Skin of body (tissue), 3 donors: ENCODE measurements around the gene INHBC. TPM values are rescaled to one million over a fixed set of nuclear protein-coding genes. Genes with fewer than 3 reads are reported as not detected.
"Not testable (repeated sequence)": the region's sequence is repeated elsewhere in the genome, so short reads cannot be mapped to it uniquely, and the experiment has no call there.

Source experiments
- DNase-seq: peaks from one replicate; lab custom pipeline; 2025; lab: John Stamatoyannopoulos, UW
- small RNA-seq: library from RNA; depleted of rRNA; stranded (forward); fragments of <200 nt; gene quantifications from one replicate; pipeline ENCODE3, GENCODE V24; 2014; ENCODE audit warnings: low replicate concordance
- total RNA-seq: library from RNA; depleted of rRNA; stranded (reverse); fragments of >200 nt; gene quantifications from one replicate; pipeline ENCODE4 v1.2.3, GENCODE V29; 2014

Gene INHBC
- total RNA-seq, 1 donor from 2014 or later, result not detected

DNA sequence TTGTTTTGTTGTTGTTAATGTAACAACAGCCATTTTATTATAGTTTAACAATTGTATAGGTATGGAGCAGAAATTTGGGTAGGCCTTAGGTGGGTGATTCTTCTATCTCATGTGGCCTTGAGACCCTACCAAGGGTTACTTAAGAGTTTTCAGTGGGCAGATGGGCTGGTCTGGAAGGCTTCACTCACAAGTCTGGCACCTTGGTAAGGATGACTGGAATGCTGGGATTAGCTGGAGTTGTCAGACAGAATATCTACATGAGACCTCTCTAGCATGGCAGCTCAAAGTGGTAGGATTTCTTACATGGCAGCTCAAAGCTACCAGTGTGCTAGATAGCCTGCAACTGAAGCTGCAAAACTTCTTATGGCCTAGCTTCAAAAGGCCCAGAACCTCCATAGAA is 51.1 kb downstream of the INHBC start:
- DNase-seq, result no peak

DNA sequence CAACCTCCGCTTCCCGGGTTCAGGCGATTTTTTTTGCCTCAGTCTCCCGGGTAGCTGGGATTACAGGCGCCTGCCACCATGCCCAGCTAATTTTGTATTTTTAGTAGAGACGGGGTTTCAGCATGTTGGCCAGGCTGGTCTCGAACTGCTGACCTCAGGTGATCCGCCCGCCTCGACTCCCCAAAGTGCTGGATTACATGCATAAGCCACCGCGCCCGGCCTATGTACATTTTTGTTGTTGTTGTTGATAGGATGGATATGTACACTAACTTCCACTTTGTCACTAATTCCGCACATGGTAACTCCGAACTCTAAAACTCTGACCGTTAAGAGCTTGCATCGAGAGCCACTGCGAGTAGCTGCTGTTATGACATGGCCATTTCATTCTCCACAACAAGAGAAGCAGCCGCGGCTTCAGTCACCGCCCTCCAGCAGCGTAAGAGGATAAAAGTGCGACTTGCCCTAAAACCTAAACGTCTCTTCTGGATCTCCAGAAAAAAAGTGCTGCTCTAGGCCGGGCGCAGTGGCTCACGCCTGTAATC is 52.5 kb downstream of the INHBC start:
- no peak for DNase-seq

- DNase-seq, result peak; percentile 96
Measured at GRCh38 chr12:57487597-57488401, 53.2 kb downstream of the INHBC start, which contains the start of gene MARS1. TSS of gene MARS1 (plus strand) at chr12:57488068. CDS start at chr12:57488091, 23 bp downstream.

GRCh38 chr12:57488402-57489156 is 54.0 kb downstream of the INHBC start:
- DNase-seq, result no peak

DNA sequence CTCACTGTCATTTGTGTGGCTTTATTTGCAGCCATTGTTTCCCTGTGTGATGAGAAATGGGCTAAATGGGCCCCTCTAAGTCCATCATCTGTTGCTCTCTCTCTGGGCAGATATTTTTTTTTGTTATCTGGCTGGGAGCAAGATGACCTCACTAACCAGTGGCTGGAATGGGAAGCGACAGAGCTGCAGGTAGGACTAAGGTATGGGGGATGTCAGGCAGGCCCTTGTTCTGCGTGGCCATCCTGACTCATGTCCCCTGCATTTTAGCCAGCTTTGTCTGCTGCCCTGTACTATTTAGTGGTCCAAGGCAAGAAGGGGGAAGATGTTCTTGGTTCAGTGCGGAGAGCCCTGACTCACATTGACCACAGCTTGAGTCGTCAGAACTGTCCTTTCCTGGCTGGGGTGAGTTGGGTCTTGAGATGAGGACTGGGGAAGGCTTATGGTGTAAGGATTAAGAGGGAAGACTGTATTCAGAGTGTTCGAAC is 54.6 kb downstream of the INHBC start:
- no peak for DNase-seq

DNA sequence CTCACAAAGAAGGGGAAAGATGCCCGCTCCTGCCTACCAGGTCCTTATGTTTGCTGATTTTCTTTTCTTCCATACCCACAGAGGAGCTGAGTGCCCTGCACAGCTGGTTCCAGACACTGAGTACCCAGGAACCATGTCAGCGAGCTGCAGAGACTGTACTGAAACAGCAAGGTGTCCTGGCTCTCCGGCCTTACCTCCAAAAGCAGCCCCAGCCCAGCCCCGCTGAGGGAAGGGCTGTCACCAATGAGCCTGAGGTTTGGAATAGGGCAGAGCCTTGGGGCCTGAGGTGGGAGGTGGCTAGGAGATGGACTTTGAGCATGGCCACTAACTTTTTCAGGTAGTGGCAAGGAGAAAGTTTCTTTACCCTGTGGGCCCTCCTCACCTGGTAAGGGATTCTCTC is 55.5 kb downstream of the INHBC start:
- DNase-seq, result no peak

GRCh38 chr12:57491393-57492280 is 57.1 kb downstream of the INHBC start:
- DNase-seq, result no peak

DNA sequence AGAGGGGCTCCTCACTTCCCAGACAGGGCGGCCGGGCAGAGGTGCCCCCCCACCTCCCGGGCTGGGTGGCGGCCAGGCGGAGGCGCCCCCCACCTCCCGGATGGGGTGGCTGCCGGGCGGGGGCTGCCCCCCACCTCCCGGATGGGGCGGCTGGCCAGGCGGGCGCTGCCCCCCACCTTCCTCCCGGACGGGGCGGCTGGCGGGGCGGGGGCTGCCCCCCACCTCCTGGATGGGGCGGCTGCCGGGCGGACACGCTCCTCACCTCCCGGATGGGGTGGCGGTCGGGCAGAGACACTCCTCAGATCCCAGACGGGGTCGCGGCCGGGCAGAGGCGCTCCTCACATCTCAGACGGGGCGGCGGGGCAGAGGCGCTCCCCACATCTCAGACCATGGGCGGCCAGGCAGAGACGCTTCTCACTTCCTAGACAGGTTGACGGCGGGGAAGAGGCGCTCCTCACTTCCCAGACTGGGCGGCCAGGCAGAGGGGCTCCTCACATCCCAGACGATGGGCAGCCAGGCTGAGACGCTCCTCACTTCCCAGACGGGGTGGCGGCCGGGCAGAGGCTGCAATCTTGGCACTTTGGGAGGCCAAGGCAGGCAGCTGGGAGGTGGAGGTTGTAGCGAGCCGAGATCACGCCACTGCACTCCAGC is 60.6 kb downstream of the INHBC start:
- DNase-seq, result not testable (repeated sequence)

GRCh38 chr12:57496822-57497221 is 62.2 kb downstream of the INHBC start:
- DNase-seq, result no peak

- DNase-seq, result no peak
Measured at GRCh38 chr12:57497223-57498131, 62.9 kb downstream of the INHBC start.

DNA sequence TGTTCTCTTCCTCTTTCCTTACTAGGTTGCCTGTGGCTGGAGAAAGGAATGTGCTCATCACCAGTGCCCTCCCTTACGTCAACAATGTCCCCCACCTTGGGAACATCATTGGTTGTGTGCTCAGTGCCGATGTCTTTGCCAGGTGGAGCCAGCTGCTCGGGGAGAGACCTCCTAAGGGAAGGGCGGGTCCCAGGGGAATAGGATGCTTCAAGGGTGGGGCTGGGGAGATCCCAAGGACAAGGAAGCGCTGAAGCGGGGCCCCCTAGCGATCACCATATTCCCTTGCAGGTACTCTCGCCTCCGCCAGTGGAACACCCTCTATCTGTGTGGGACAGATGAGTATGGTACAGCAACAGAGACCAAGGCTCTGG is 63.5 kb downstream of the INHBC start:
- no peak for DNase-seq

- no peak for DNase-seq
Measured at GRCh38 chr12:57498571-57498970, 64.0 kb downstream of the INHBC start.

- no peak for DNase-seq
Measured at GRCh38 chr12:57500213-57500612, 65.6 kb downstream of the INHBC start.

Small RNA genes within 50 kb of the gene (small RNA-seq; reads per million reads assigned to genes)
- gene RNU6-879P, result not detected

Other genes with a start within 250 kb of the INHBC start
- gene NXPH4, start 218.0 kb upstream of the INHBC start, total RNA-seq, result 6.6 TPM
- gene SHMT2, start 205.1 kb upstream of the INHBC start, total RNA-seq, result 48.8 TPM
- gene STAC3, start 183.6 kb upstream of the INHBC start, total RNA-seq, result 20.2 TPM
- 32.9 TPM for gene R3HDM2, start 3.7 kb upstream of the INHBC start, total RNA-seq
- gene INHBE, start 20.5 kb downstream of the INHBC start, total RNA-seq, result 0.10 TPM
- 7.2 TPM for gene GLI1, start 25.0 kb downstream of the INHBC start, total RNA-seq
- 5.0 TPM for gene ARHGAP9, start 45.1 kb downstream of the INHBC start, total RNA-seq
- gene MARS1, start 53.3 kb downstream of the INHBC start, total RNA-seq, result 51.8 TPM
- 38.4 TPM for gene DDIT3, start 85.7 kb downstream of the INHBC start, total RNA-seq
- 13.0 TPM for gene MBD6, start 88.0 kb downstream of the INHBC start, total RNA-seq
- 62.0 TPM for gene DCTN2, start 112.4 kb downstream of the INHBC start, total RNA-seq
- 0.39 TPM for gene KIF5A, start 115.3 kb downstream of the INHBC start, total RNA-seq
- gene PIP4K2C, start 156.4 kb downstream of the INHBC start, total RNA-seq, result 11.0 TPM
- gene DTX3, start 170.0 kb downstream of the INHBC start, total RNA-seq, result 16.6 TPM
- 32.5 TPM for gene ARHGEF25, start 176.7 kb downstream of the INHBC start, total RNA-seq
- gene B4GALNT1, start 198.4 kb downstream of the INHBC start, total RNA-seq, result 1.7 TPM